ENCODE measurements around the gene LASP1NB.

LASP1NB gene

GRCh38 chr17:38889745-38890409 lies 35.5 kb upstream of the LASP1NB start:
- peaks cover 0 to 39% of the 10 kb centered on the region in 2 experiments; a peak in 2 of 4 replicates for H3K79me2 ChIP-seq (ENCODE audit: control insufficient read depth in 1 of 2, insufficient read depth in 2 of 2, low read length in 2 of 2)
- no peak for TF ChIP-seq RXRA (IDR thresholded peaks at IDR 0.05; ENCODE audit: insufficient read depth, low read depth, low read length)
- TF ChIP-seq NANOG (IDR thresholded peaks at IDR 0.05; ENCODE audit: insufficient read depth, low read depth, low read length, poor library complexity, severe bottlenecking): no peak
- TF ChIP-seq, protein P1, sequence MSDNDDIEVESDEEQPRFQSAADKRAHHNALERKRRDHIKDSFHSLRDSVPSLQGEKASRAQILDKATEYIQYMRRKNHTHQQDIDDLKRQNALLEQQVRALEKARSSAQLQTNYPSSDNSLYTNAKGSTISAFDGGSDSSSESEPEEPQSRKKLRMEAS (IDR thresholded peaks at IDR 0.05): no peak
- no peak for TF ChIP-seq HDAC2 (IDR thresholded peaks at IDR 0.05; ENCODE audit: borderline replicate concordance in 1 of 2, low read depth in 2 of 2, low read length in 2 of 2)
- TF ChIP-seq JUN (IDR thresholded peaks at IDR 0.05; ENCODE audit: low read depth, low read length): no peak
- TF ChIP-seq SP1 (IDR thresholded peaks at IDR 0.05; ENCODE audit: low read depth, low read length): no peak
- TF ChIP-seq SUZ12 (IDR thresholded peaks at IDR 0.05; ENCODE audit: low read length): no peak
- no peak for TF ChIP-seq TEAD4 (IDR thresholded peaks at IDR 0.05; ENCODE audit: low read depth, low read length)
- no peak for TF ChIP-seq TCF12 (IDR thresholded peaks at IDR 0.05; ENCODE audit: low read depth, low read length)
- TF ChIP-seq GTF2F1 (IDR thresholded peaks at IDR 0.05; ENCODE audit: borderline replicate concordance, low read depth, low read length): no peak
- no peak for TF ChIP-seq POU5F1 (IDR thresholded peaks at IDR 0.05; ENCODE audit: low read depth, low read length)
- no peak for TF ChIP-seq EGR1 (IDR thresholded peaks at IDR 0.05; ENCODE audit: borderline replicate concordance, low read depth, low read length)
- TF ChIP-seq POLR2AphosphoS5 (IDR thresholded peaks at IDR 0.05; ENCODE audit: low read depth, low read length): no peak
- no peak overlapping the region for H2AK5ac ChIP-seq (ENCODE audit: low read depth, low read length)
- H4K91ac ChIP-seq (replicated peaks; ENCODE audit: insufficient read length, low read length): no peak overlapping the region
- FAIRE-seq (no peak), DNase-seq (ENCODE audit: low read depth in 1 of 2, low spot score in 2 of 2) (no peak)
- peaks cover 0 to 18% (median 12%) of the 10 kb centered on the region in 4 experiments; a peak in 7 of 8 replicates for H3K36me3 ChIP-seq (ENCODE audit: control insufficient read depth in 2 of 4, insufficient read depth in 4 of 4, low read length in 3 of 4)
- no peak overlapping the region for H2BK15ac ChIP-seq (ENCODE audit: low read length)
- peak overlapping the region; percentile 52; the same call in 1 of the 2 replicates for H2BK5ac ChIP-seq (ENCODE audit: low read depth, low read length)
- no peaks in the 10 kb centered on the region for H3K27me3 ChIP-seq (replicated peaks in 1 of 4; ENCODE audit: control insufficient read depth in 3 of 4, extremely low read depth in 1 of 4, insufficient read depth in 3 of 4, low read length in 3 of 4)
- H3K9ac ChIP-seq (replicated peaks in 1 of 4; ENCODE audit: extremely low read depth in 1 of 4, low read depth in 3 of 4, low read length in 3 of 4): no peak overlapping the region
- ChIA-PET CTCF (ENCODE audit: partially characterized antibody) (interaction anchor here (1.6 kb wide), 1 partner anchor 25 kb away, joined by 4 read pairs; no protein-coding TSS in a partner anchor), POLR2A (ENCODE audit: partially characterized antibody) (interaction anchor here (0.6 to 1.4 kb wide), 5 partner anchors 12 to 313 kb away, joined by 3 to 4 read pairs (median 3); no protein-coding TSS in a partner anchor)
- H3K23me2 ChIP-seq (ENCODE audit: low read depth, low read length): no peaks in the 10 kb centered on the region
- peaks cover 12% of the 10 kb centered on the region for H3K79me1 ChIP-seq (ENCODE audit: low read depth, low read length)
- H3K4me1 ChIP-seq (replicated peaks in 1 of 4; ENCODE audit: control insufficient read depth in 3 of 4, insufficient read depth in 4 of 4, low read length in 3 of 4): peaks cover 7 to 21% (median 14%) of the 10 kb centered on the region in 4 experiments
- H3K56ac ChIP-seq (replicated peaks; ENCODE audit: insufficient read length, low read depth, low read length): no peak overlapping the region
- H3K9me3 ChIP-seq (ENCODE audit: insufficient read depth in 2 of 2, low read depth in 1 of 2, low read length in 1 of 2): no peaks in the 10 kb centered on the region
- no peak overlapping the region for H3K4me3 ChIP-seq (ENCODE audit: extremely low read depth in 1 of 4, insufficient read depth in 2 of 4, low read depth in 3 of 4, low read length in 4 of 4)
- H3K4ac ChIP-seq (replicated peaks; ENCODE audit: insufficient read length, low read depth, low read length): no peak overlapping the region
- H2BK120ac ChIP-seq (replicated peaks; ENCODE audit: low read depth, low read length): no peak overlapping the region
- H3K18ac ChIP-seq (ENCODE audit: extremely low read depth, low read length): peak overlapping the region; percentile 32; the same call in 1 of the 2 replicates
- no peak overlapping the region for H3K14ac ChIP-seq (ENCODE audit: insufficient read length)
- no peak overlapping the region for H4K8ac ChIP-seq (ENCODE audit: extremely low read depth, insufficient read depth, low read length)
- no peak overlapping the region for H4K5ac ChIP-seq (ENCODE audit: insufficient read length, low read depth, low read length)
- H3K27ac ChIP-seq (ENCODE audit: low read depth, low read length): no peak overlapping the region; the same call in 1 of the 2 replicates
- no peak overlapping the region for H2BK12ac ChIP-seq (ENCODE audit: low read depth, low read length)
- H2BK20ac ChIP-seq (ENCODE audit: low read length): no peak overlapping the region
- peaks cover 7 to 18% of the 10 kb centered on the region in 2 experiments for H4K20me1 ChIP-seq (replicated peaks in 1 of 2; ENCODE audit: control insufficient read depth in 1 of 2, insufficient read depth in 2 of 2, low read length in 2 of 2)
- H3K23ac ChIP-seq (ENCODE audit: insufficient read length): no peak overlapping the region
- H3K4me2 ChIP-seq (ENCODE audit: insufficient read depth in 1 of 2, low read depth in 2 of 2, low read length in 2 of 2): no peak overlapping the region
- H2AFZ ChIP-seq (ENCODE audit: low read length): no peak overlapping the region
- 89% methylated on average over 12 of the region's 12 CpGs; no CpG with 5 or more reads in 1 of the 2 experiments for WGBS, 2 experiments (ENCODE audit: extremely low coverage in 1 of 2, insufficient coverage in 1 of 2, insufficient read length in 1 of 2, insufficient replicate concordance in 2 of 2, low coverage in 1 of 2, low lambda C conversion rate in 2 of 2, missing lambda C conversion rate in 1 of 2)
